GM18526 (cell line): Measurements from ENCODE around the gene EEFSEC.

Source experiments
- POLR2A ChIP-seq: IDR thresholded peaks from 3 replicates; pipeline ENCODE4 v1.6.1; 2011; ENCODE audit not compliant: insufficient read length; ENCODE audit errors: extremely low read depth

Gene EEFSEC

GRCh38 chr3:128218548-128219257 lies 65.4 kb downstream of the EEFSEC start:
- no peak for TF ChIP-seq POLR2A

DNA sequence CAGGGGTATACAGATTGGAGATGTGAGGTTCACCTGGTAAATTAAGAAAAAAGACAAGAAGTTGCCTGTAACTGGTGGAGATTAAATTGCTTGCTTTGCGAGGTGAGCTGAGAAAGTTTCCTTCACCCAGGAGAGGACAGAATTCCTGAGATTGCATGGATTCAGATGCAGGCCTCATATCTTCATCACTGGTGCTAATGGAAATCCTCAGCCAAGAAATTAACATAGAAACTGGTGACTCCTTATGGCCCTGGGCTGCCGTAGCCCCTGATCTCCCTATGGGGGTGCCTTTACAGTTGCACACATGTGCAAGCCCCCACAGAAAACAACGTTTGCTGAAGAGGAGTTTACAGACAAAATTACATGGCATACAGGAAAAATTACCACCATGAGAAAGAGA lies 68.0 kb downstream of the EEFSEC start:
- TF ChIP-seq POLR2A: no peak

DNA sequence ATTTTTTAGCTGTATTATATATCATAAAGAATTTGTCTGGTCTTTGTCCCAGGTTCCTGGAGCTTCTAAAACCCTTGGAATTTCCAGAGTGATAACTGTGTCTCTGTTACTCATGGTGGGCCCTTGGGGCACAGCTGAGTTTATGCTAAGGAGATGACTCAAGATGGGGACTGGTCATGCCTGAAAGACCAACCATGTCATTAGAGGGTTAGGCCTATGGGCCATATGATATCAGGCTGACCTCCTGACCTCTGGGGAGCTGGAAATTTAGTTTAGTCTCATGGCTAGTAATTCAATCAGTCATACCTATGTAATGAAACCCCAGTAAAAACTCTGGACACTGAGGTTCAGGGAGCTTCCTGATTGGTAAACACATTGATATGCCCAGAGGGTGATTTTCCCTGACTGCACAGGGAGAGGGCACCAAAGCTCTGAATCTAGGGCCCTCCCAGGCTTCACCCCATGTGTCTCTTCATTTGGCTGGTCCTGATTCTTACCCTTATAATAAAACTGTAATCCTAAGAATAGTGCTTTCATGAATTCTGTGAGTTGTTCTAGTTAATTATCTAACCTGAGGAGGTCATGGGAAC lies 69.6 kb downstream of the EEFSEC start:
- TF ChIP-seq POLR2A: no peak

- no peak for TF ChIP-seq POLR2A
Observed at GRCh38 chr3:128226186-128226725, 73.0 kb downstream of the EEFSEC start.

- TF ChIP-seq POLR2A: no peak
Observed at GRCh38 chr3:128226795-128227395, 73.6 kb downstream of the EEFSEC start.

- no peak for TF ChIP-seq POLR2A
Observed at GRCh38 chr3:128227507-128227906, 74.2 kb downstream of the EEFSEC start.

GRCh38 chr3:128228366-128228910 lies 75.2 kb downstream of the EEFSEC start:
- no peak for TF ChIP-seq POLR2A

GRCh38 chr3:128229106-128229857 lies 76.0 kb downstream of the EEFSEC start:
- TF ChIP-seq POLR2A: no peak

DNA sequence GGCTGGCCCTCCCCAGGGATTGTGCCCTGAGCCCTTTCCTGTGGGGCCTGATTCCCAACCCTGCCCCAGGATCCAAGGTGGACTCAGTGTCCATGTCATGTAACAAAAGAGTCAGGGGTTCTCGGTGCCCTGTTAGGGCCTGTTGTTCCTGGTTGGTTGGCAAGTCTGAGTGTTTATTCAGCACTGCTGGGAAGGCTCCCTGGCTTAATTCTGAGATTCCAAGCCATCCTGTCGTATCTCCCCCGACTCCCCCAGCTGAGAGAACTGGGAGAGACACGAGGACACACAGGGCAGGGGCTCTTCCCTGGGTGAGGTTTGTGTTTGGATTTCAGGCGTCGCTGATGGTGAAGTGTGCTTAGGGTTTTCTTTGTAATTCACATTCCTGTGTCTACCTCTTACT lies 78.3 kb downstream of the EEFSEC start:
- no peak for TF ChIP-seq POLR2A

GRCh38 chr3:128232376-128233178 lies 79.3 kb downstream of the EEFSEC start:
- no peak for TF ChIP-seq POLR2A

DNA sequence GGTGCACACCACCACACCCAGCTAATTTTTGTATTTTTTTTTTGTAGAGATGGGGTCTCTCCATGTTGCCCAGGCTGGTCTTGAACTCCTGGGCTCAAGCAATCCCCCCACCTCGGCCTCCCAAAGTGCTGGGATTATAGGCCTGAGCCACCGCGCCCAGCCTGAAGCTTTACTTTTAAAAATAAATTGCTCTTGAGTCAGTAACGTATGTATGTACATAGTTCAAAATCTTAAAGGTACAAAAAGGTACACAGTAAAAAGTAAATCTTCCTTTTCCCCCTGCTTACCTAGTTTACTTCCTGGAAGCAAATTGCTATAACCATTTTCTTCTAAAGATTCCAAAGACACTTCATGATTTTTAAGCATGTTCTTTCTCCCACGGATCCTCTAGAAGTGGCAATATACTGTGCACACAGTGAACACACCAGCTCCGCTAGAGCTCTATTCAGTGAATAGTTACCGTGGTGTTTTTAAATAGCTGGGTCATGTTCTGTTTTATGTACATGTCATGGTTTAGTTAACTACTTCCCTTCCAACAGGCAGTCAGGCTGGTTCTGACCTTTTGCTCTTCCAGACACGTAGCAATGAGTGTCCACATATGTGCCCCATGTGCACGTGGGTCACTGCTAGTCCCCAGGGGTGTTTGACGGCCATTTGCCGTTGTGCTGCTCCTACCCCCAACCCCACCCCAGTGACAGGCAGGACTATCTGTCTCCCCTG lies 82.1 kb downstream of the EEFSEC start:
- TF ChIP-seq POLR2A: no peak

GRCh38 chr3:128236657-128237056 lies 83.4 kb downstream of the EEFSEC start:
- no peak for TF ChIP-seq POLR2A

- TF ChIP-seq POLR2A: no peak
Observed at GRCh38 chr3:128237348-128238183, 84.3 kb downstream of the EEFSEC start.
